Fibroblast of lung (primary cell): ENCODE results near the gene C11orf86. TPM values are rescaled to one million over a fixed set of nuclear protein-coding genes. Genes with fewer than 3 reads are reported as not detected.

Experiments
- DNase-seq, 2 donors: peaks; one replicate each; pipeline versions ENCODE4 v3.0.0 to v3.0.0-alpha.2; 2010; ENCODE audit warnings: low read depth in 2 of 2
- H2AFZ ChIP-seq: 2 replicates; pipeline ENCODE4 v1.5.1; 2012; ENCODE audit warnings: low read length, control low read depth, inconsistent platforms
- H3K27ac ChIP-seq: 2 replicates; pipeline ENCODE4 v1.5.1; 2011; ENCODE audit warnings: low read length, control low read depth; ENCODE audit not compliant: insufficient read depth
- H3K27me3 ChIP-seq: 2 replicates; pipeline ENCODE4 v1.5.1; 2011; ENCODE audit warnings: mild to moderate bottlenecking, low read length; ENCODE audit not compliant: control insufficient read depth, insufficient read depth
- H3K36me3 ChIP-seq: 2 replicates; pipeline ENCODE4 v1.5.1; 2011; ENCODE audit warnings: low read length; ENCODE audit not compliant: control insufficient read depth, insufficient read depth
- H3K4me1 ChIP-seq: 2 replicates; pipeline ENCODE4 v1.5.1; 2011; ENCODE audit warnings: low read length; ENCODE audit not compliant: control insufficient read depth, insufficient read depth; ENCODE audit errors: extremely low read depth
- H3K4me2 ChIP-seq: 2 replicates; pipeline ENCODE4 v1.5.1; 2011; ENCODE audit warnings: low read length, control low read depth; ENCODE audit not compliant: insufficient read depth; ENCODE audit errors: extremely low read depth
- H3K4me3 ChIP-seq, 4 experiments: fragments of 200-600 bp in 1 of 4; sonication (generic) in 1 of 4; replicated peaks in 1 of 4; 2 replicates each; pipeline ENCODE4 v1.5.1; 2011 to 2016; ENCODE audit warnings: low read length in 4 of 4, low read depth in 3 of 4, mild to moderate bottlenecking in 3 of 4, control low read depth in 2 of 4, inconsistent platforms in 1 of 4, mixed read lengths in 1 of 4; ENCODE audit not compliant: insufficient read depth in 1 of 4; ENCODE audit errors: control extremely low read depth in 1 of 4
- H3K79me2 ChIP-seq: 2 replicates; pipeline ENCODE4 v1.5.1; 2012; ENCODE audit warnings: mild to moderate bottlenecking, low read length, inconsistent platforms; ENCODE audit not compliant: control insufficient read depth, insufficient read depth
- H3K9ac ChIP-seq: 2 replicates; pipeline ENCODE4 v1.5.1; 2011; ENCODE audit warnings: mild to moderate bottlenecking, low read length, control low read depth; ENCODE audit not compliant: insufficient read depth
- H3K9me3 ChIP-seq: 2 replicates; pipeline ENCODE4 v1.5.1; 2012; ENCODE audit warnings: low read depth, low read length; ENCODE audit not compliant: control insufficient read depth, insufficient read depth
- H4K20me1 ChIP-seq: 2 replicates; pipeline ENCODE4 v1.5.1; 2011; ENCODE audit warnings: low read length; ENCODE audit not compliant: control insufficient read depth, insufficient read depth; ENCODE audit errors: extremely low read depth
- CTCF ChIP-seq, 2 donors: IDR thresholded peaks in 1 of 2; conservative IDR thresholded peaks in 1 of 2; 1 replicate in 1 of 2; 2 replicates in 1 of 2; pipeline ENCODE4 v1.5.1; 2011 to 2012; ENCODE audit warnings: low read length in 2 of 2, control low read depth in 1 of 2, inconsistent platforms in 1 of 2, low read depth in 1 of 2, mild to moderate bottlenecking in 1 of 2
- EZH2 ChIP-seq: IDR thresholded peaks from 2 replicates; pipeline ENCODE4 v1.5.1; 2012; ENCODE audit warnings: low read length, control low read depth, mild to moderate bottlenecking; ENCODE audit errors: missing control alignments
- polyA minus RNA-seq: library from RNA; depleted of rRNA, polyadenylated mRNA; stranded (reverse); fragments of >200 nt; gene quantifications from 2 replicates; pipeline ENCODE4 v1.2.3, GENCODE V29; 2011; ENCODE audit warnings: low replicate concordance
- polyA plus RNA-seq, 2 donors: library from polyadenylated mRNA; depleted of rRNA in 1 of 2; stranded (reverse) in 1 of 2; unstranded in 1 of 2; fragments of >200 nt; gene quantifications; 2 replicates each; pipeline ENCODE4 v1.2.1, GENCODE V29; 2011 to 2012; ENCODE audit warnings: missing spikeins in 1 of 2
- total RNA-seq: library from RNA; depleted of rRNA; stranded (reverse); fragments of >200 nt; gene quantifications from 2 replicates; pipeline ENCODE4 v1.2.1, GENCODE V29; 2014

C11orf86 gene
- not detected in 2 replicates for total RNA-seq
- not detected in 2 replicates for polyA plus RNA-seq
- polyA plus RNA-seq (2012) = not detected in 2 replicates
- polyA minus RNA-seq = not detected in 2 replicates

- Histone ChIP-seq H3K36me3 (no peaks in the 10 kb centered on the region), H3K79me2 (no peaks in the 10 kb centered on the region), H3K4me3 (no peak within 1 kb of the TSS), H3K9me3 (no peaks in the 10 kb centered on the region), H3K4me2 (no peak within 1 kb of the TSS), H3K9ac (no peak within 1 kb of the TSS), H4K20me1 (no peaks in the 10 kb centered on the region), H3K4me1 (peaks cover 15% of the 10 kb centered on the region), H3K27me3 (no peaks in the 10 kb centered on the region), H2AFZ (no peak within 1 kb of the TSS), H3K27ac (no peak within 1 kb of the TSS)
- TF ChIP-seq EZH2 (no peak), CTCF (conservative IDR thresholded peaks at IDR 0.05 in 1 of 2, IDR thresholded peaks at IDR 0.05 in 1 of 2; ENCODE audit: low read depth in 1 of 2, low read length in 2 of 2) (no peak)
- DNase-seq = peak in 1 of 2 donors; percentile 38
Observed at GRCh38 chr11:66974724-66975404, at the start of gene C11orf86. C11orf86 (plus strand) TSS chr11:66975304; CDS start chr11:66975363, 59 bp downstream.

GRCh38 chr11:66929753-66930152, 45.4 kb upstream of the C11orf86 start:
- H3K36me3 ChIP-seq = no peaks in the 10 kb centered on the region
- no peaks in the 10 kb centered on the region for H3K79me2 ChIP-seq
- H2AFZ ChIP-seq = no peak overlapping the region
- no peak overlapping the region for H3K27ac ChIP-seq
- no peaks in the 10 kb centered on the region for H3K9me3 ChIP-seq
- no peaks in the 10 kb centered on the region for H3K4me1 ChIP-seq
- no peak overlapping the region for H3K9ac ChIP-seq
- TF ChIP-seq EZH2 = no peak
- no peak for TF ChIP-seq CTCF (conservative IDR thresholded peaks at IDR 0.05 in 1 of 2, IDR thresholded peaks at IDR 0.05 in 1 of 2; ENCODE audit: low read depth in 1 of 2, low read length in 2 of 2)
- DNase-seq = no peak
- H3K27me3 ChIP-seq = no peaks in the 10 kb centered on the region
- H3K4me3 ChIP-seq = no peak overlapping the region
- H3K4me2 ChIP-seq = no peak overlapping the region
- H4K20me1 ChIP-seq = no peaks in the 10 kb centered on the region

GRCh38 chr11:66932543-66932942, 42.6 kb upstream of the C11orf86 start:
- no peaks in the 10 kb centered on the region for H3K27me3 ChIP-seq
- H3K36me3 ChIP-seq = no peaks in the 10 kb centered on the region
- TF ChIP-seq EZH2 = no peak
- TF ChIP-seq CTCF (conservative IDR thresholded peaks at IDR 0.05 in 1 of 2, IDR thresholded peaks at IDR 0.05 in 1 of 2; ENCODE audit: low read depth in 1 of 2, low read length in 2 of 2) = no peak
- H3K4me1 ChIP-seq = no peaks in the 10 kb centered on the region
- no peak overlapping the region for H2AFZ ChIP-seq
- no peak overlapping the region for H3K4me3 ChIP-seq
- no peak overlapping the region for H3K27ac ChIP-seq
- H4K20me1 ChIP-seq = no peaks in the 10 kb centered on the region
- no peak overlapping the region for H3K4me2 ChIP-seq
- H3K9me3 ChIP-seq = no peaks in the 10 kb centered on the region
- H3K79me2 ChIP-seq = no peaks in the 10 kb centered on the region
- no peak for DNase-seq
- H3K9ac ChIP-seq = no peak overlapping the region
